GM18867 (cell line): ENCODE results near the gene LYPD6.
A peak's percentile ranks its signal among the peaks of the same experiment; 100 is the strongest.

Experiments used
- ATAC-seq: cut with Tn5 transposase; IDR thresholded peaks from one replicate; pipeline ENCODE4 v1.9.1; 2021; ENCODE audit warnings: mild to moderate bottlenecking, moderate library complexity; ENCODE audit not compliant: unreplicated experiment

Gene LYPD6

DNA sequence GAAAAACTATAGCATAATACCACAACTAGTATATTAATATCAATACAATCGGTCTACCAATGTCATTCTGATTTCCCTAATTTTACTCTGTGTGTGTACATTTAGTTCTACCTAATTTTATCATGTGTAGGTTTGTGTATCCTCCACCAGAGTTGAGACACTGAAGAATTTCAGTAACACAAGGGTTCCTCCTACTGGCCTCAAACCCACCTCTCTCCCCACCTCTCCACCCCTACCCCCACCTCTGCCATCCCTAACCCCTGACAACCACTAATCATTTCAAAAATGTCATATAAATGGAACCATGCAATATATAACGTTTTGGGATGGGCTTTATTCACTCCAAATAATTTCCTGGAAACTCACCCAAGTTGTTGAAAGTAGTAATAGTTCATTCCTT lies 117.9 kb downstream of the LYPD6 start:
- ATAC-seq: no peak

DNA sequence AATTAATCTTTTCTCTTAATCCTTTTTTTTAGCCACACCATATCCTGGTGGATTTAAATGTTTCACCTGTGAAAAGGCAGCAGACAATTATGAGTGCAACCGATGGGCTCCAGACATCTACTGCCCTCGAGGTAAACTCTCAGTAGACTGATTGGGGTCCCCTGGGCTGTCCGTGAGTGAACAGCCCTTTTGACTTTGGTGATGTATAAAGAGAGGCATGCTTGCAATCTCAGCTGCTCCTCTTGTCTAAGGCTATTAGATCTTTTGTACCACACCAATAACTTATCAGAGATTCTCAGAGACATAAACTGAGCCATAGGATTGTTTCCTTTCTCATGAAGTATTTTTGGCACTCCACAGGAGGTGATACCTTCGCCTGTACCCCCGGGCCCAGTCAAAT lies 118.6 kb downstream of the LYPD6 start:
- no peak for ATAC-seq

DNA sequence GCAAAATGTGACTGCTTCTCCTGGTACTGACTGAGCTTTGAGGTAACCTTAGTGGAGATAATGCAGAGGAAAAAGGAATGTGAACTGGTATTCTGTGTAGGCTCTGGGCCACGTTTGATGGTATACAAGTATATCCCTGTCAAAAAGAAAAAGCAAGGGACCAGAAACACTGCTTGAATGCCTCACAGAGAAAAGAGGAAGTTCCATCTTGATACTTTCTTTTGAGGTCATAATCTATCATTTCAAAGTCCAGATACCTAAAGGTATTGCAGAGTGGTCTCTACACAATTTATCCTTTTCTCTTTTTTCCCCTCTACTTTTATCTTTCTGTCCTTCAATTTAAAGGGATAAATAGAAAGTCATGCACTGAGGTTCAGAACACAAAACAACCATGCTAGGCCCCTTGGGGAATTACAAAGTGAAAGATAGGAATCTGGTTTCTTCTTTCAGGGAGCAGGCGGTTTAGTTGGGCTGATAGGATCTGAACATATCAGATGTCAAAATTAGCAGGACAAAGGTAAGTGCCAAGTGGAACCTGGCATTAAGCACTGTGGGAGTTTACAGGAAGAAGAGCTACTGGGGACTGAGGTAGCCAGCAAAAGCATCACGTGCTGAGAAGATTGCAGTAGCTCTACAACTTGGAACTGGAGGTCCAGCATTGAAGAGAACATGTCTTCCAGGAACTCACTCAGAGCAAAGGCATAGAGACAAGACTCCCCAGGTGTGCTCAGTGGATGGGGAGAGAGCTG lies 121.2 kb downstream of the LYPD6 start:
- peak; percentile 54 for ATAC-seq

DNA sequence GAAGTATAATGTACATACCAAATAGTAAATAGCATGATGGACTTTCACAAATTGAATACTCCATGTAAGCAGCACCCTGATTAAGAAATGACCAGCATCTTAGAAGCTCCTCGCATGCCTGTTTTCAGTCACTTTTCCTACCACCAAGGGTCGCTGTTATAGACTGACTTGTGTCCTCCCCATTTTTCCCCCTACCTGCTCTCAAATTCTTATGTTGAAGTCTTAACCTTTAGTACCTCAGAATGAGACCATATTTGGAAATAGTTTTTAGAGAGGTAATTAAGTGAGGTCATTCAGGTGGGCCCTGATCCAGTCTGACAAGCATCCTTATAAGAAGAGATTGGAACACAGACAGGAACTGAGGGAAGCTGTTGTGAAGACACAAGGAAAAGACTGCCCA lies 125.9 kb downstream of the LYPD6 start:
- no peak for ATAC-seq

DNA sequence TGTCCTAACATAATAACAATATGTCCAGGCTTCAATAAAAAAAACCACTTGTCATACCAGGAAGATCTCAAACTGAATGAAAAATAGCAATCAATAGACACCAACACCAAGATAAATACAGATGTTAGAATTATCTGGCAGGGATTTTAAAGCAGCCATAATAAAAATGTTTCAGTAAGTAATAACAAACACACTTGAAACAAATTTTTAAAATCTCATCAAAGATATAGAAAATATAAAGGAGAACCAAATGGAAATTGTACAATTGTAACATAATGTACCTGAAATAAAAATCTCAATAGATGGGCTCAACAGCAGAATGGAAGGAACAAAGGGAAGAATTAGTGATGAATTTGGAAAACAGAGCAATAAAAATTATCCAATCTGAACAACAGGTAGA lies 128.1 kb downstream of the LYPD6 start:
- ATAC-seq: no peak

DNA sequence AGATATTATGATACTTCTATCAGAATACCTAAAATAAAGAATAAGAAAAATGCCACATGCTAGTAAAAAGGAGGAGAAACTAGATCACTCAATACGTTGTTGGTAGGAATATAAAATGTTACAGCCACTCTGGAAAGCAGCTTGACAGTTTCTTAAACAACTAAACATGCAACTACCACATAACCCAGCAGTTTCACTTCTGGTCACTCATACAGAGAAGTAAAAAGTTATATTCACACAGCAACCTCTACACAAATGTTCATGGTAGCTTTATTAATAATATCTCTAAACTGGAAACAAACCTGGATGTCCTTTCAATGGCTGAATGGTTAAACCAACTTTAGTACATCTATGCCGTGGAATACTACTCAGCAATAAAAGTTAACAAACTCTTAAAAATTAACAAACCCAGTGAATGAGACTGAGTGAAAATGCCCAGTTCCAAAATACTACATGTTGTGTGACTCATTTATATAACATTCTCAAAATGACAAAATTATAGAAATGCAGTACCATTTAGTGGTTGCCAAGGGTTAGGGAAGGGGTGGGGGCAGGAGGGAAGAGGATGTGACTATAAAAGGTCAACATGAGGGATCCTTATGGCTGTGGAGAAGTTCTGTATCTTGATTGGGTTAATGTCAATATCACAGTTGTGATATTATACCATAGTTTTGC lies 133.1 kb downstream of the LYPD6 start:
- ATAC-seq: peak; percentile 93

DNA sequence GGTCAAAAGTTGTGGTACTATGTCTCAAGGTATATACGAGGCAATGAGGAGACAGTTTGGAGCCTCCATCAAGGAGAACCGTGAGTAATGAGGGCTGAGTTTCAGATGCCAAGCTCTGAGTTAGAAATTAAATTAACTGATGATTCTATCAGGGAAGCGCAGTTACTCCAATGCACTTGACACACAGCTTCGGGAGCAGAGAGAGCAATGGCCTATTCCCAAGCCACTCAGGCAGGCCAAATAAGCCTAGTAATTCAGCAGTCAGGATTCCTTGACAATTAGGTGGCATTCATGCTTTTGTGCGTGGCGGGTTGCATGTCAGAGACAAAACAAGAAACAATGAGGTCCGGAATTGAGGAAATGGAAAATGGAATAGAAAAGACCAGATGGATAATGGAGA lies 134.0 kb downstream of the LYPD6 start:
- no peak for ATAC-seq

DNA sequence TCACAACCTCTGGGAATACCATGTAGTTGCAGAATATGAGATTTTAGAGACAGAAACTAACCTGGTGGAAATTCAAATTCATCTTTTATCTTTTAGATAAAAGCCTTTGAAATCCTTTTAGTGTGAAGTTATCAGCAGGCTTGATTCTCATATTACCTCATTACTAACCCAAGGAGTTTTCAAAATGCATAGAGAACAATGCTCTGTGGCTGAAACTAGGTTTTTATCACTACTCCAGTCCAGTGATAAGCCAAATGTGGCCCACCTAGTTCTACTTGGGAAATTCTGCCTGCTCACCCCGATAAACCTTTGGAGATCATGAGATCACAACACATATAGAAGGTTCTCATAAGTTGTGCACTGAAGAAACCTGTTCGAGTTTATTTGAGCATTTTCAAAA lies 135.5 kb downstream of the LYPD6 start:
- no peak for ATAC-seq

DNA sequence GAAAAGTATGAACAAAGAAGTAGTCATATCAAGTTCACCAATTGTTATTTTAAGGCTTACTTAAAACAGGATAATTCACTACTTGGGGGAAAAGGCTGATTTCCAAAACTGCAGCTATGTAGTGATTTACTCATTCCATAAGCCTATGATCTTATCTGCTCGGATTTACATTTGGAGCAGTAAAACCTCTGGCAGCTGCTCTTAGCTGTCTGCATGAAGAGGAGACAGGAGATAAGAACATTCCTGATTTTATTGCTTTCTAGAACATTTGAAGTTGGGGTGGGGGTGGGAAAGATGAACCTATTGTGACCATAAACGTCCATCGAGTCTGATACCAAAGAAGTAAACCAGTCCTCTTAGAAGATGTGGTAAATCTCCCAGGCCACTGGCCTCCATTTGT lies 136.2 kb downstream of the LYPD6 start:
- no peak for ATAC-seq

DNA sequence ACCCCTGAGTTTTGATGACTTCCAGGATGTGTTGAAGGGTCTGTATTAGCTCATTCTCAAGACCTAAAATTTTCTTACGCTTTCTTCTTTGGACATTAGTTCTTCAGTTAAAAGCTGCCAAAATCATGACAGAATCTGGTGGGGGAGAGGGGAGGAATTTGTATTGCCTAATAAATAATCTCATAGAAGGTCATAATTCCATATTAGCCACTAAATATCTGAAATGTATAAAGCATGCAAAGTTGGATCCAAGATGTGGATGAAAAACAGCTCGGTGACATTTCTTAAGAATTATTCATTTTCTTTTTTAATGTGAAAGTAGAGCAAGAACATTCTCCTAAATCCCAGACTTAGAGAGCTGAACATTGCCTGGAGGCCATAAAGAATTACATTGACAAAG lies 137.0 kb downstream of the LYPD6 start:
- ATAC-seq: no peak

DNA sequence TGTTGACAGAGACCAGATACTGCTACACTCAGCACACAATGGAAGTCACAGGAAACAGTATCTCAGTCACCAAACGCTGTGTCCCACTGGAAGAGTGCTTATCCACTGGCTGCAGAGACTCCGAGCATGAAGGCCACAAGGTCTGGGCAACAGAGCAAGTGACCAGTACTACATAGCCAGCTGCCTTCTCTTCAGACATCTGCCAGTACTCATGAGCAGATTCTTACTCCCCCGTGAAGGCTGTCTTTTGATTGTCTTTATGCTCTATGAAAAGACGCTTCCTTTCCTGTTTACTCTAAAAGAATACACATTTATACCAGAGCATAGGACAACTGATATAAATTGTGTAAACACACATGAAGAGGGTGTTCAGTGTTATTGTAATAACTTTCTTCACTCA lies 138.2 kb downstream of the LYPD6 start:
- no peak for ATAC-seq

DNA sequence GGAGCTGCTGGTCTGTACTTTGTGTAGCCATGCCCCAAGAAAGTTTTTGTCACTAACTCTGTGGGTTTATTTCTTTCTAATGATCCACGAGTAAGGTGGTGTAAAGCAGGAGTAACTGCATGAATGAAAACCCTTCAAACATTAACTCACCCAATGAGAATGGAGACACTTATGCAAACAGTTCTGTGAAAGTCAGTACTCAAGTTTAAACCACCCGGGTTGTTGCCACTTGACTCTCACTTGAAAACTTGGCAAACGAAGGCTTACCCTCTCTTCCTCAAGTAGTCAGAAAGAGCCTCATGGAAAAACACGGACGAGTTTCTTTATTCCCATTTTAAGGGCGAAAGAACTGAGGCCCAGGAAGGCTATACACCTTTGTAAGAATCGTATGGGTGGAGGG lies 139.7 kb downstream of the LYPD6 start:
- no peak for ATAC-seq

DNA sequence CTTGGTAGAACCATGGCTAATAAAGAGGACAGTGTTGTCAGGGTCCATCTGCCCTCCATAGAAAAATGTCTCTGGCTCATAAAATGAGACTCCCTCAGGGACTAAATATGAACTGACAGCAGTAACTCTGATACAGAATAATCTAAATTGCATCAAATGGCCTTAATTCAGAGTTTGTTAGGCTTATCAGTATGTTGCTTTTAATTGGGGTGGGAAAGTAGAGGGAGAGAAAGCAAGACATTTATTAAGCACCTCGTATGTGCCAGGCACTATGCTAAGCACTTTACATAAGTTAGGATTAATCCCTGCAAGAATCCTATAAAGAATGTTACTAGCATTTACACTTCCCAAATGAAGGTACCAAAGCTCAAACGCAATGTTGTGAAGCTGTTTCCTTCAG lies 142.0 kb downstream of the LYPD6 start:
- no peak for ATAC-seq

DNA sequence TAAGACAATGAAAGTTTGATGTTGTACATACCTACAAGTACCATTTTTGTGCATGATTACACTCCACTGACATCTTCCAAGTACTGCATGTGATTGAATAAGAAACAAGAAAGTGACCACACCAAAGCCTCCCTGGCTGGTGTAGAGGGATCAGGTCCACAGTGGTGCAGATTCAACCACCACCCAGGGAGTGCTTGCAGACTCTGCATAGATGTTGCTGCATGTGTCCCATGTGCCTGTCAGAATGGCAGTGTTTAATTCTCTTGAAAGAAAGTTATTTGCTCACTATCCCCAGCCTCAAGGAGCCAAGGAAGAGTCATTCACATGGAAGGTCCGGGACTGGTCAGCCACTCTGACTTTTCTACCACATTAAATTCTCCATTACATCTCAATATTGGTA lies 142.7 kb downstream of the LYPD6 start:
- ATAC-seq: no peak

DNA sequence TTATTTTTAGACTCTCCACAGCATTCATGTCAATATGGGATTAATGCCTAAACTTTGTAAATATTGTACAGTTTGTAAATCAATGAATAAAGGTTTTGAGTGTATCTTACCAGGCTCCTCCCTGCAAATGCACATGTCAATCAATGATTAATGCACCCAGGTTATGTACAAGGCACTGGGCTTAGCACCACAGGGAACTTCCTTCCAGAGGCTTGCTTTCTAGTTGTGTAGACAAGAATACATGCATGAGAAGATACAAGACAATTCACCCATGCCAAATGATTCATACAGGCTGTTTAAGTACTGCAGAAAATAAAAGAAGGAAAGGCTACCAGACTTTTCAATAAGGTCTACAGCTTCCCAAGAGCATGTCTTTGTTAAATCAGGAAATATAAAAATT lies 143.1 kb downstream of the LYPD6 start:
- no peak for ATAC-seq

DNA sequence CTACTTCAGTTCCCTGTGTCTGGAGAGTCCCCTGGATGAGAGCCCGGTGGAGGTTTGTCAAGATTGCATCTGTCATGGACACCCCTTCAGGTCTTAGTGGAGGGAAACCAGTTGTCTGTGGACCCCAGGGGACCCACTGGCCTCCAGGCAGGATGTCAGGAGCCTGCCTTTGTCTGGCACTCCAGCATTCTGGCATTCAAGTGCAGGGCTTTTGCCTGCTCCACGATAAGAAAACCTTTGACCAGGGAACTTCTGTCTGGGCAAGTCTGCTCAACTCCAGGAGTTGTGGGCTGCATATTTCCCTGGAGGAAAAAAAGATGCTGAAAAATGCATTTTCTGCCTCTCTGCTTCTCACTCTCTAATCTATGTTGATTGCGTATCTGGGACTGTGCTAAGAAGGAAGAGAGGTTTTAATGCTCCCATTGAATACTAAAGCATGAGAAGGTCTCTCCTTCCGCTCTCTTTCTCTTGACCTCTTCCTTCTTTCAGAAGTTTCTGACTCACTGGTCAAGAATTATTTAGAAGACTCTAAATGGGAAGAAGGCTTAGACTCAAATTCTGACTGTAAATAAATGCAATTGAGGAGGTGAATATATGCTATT lies 152.7 kb downstream of the LYPD6 start:
- no peak for ATAC-seq

DNA sequence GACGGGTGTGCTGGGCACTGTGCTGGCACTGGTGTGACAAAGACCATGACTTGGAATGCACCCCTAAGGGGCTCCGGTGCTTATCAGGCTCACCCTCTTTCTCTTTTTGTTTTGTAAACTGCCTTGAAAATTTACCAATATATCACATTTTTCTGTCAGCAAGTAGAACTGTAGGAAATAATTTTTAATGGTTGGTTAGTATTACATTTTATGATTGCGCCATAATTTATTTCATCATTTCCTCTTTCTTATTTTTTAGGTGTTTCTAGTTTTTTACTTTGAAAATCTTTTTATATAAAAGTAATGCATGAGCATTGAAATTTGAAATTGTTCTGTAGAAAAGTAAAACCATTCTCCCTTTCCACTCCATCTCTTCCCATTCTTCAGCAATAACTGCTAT lies 156.3 kb downstream of the LYPD6 start:
- ATAC-seq: no peak

DNA sequence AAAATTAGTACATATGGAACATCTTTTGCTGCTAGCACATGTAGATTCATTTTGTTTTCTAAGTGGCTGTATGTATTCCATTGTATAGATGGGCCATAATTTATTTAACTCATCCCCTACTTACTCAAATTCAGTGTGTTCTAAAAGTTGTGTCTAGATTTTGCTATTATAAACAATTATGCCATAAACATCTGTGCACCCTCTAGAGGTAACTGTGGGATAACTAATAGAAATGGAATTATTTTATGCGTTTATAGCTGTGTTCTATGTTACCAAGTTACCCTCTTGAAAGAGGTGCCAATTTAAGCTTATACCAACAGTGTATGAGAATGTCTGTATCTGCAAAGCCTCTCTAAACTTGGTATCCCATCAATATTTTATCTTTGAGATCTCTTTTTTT lies 156.8 kb downstream of the LYPD6 start:
- no peak for ATAC-seq

DNA sequence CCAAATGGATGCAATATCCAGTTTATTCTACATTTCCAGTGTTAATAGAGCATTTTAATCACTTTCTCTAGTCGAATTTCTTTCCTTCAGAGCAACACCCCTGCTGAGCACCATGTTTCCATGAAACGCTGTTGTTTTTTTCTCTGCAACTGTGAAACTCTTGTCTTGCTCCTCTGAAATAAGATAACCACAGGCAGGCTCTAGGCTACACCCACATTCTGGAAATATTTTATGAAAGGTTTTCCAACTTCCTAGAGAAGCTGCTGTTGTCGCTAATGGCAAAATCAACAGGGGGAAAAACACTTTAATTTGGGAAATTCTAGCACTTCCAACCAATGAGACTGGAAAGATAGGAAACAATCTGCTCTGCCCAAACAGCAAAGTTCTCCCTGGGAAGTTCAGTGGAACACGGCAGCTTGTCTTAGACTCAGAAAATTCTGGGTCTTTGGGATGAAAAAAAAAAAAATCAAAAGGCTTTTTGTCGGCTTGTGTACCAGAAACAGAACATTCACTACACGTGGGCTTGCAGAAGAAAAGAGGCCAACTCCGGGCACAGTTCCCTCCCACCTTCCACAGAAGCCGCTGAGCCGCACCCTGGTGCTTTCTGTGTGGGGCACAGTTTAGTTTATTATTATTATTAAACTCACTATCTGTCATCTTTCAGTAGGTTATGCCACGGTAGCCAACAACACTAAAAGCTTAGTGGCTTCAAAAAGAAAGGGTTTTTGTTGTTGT lies 158.5 kb downstream of the LYPD6 start:
- ATAC-seq: no peak

DNA sequence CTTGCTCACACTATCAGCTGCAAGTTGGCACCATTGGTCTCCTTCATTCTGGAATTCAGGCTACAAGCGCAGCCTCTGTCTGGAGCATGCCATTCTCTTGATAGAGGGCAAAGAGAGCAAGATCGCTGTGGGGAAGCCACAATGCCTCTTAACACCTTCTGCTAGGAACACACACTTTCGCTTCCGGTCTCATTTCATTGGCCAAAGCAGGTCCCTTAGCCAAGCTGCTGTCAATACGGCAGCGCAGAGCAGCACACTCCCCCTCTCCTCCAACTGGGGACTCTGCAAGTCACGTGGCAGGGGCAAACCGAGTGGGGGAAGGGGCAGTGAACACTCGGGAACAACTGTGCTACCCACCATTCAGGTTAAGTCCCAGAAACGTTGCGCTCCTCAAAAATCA lies 159.1 kb downstream of the LYPD6 start:
- ATAC-seq: no peak

DNA sequence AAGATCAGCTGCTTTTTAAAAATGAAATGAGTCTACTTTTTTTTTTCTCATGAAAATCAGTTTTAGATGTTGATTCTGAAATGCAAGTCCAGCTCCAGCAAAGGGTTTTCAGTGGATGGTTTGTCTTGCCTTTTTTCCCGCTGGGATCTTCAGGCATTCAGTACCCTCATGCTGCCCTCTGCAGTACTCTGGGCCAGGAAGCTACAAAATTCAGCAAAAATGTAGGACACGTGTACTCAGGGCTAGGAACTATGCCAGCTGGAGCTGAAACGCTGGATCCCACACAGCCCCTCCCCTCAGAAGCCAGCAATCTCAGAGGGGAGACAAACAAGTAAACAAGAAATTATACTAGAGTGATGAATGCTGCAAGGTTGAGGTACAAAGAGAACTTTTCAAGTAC lies 159.9 kb downstream of the LYPD6 start:
- no peak for ATAC-seq

DNA sequence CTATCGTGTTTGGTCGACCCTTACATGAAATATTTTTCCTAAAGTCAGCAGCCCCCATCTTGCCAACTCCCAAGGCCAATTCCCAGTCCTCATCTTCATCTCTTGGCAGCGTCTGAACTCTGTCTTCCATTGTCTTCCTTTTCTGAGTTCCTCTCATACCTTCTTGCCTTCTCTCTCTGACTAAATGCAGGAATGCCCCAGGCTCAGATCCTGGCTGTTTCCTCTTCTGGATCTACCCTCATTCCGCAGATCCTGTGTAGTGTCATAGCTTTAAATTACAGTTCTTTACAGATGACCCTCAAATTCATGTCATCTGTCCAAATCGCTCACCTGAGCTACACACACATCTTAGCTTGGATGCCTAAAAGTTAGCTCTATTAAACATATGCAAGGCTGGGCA lies 162.5 kb downstream of the LYPD6 start:
- no peak for ATAC-seq
